NCI-H187 treated with DMSO at 0.1 percent for 48 hours (cell line): Measurements from ENCODE around the gene ZNF226.
A peak's percentile ranks its signal among the peaks of the same experiment; 100 is the strongest.
"Not testable (repeated sequence)": the region's sequence is repeated elsewhere in the genome, so short reads cannot be mapped to it uniquely, and the experiment has no call there.

ENCODE experiments used
- DNase-seq: peaks from one replicate; lab custom pipeline; 2025; lab: John Stamatoyannopoulos, UW

ZNF226 gene

DNA sequence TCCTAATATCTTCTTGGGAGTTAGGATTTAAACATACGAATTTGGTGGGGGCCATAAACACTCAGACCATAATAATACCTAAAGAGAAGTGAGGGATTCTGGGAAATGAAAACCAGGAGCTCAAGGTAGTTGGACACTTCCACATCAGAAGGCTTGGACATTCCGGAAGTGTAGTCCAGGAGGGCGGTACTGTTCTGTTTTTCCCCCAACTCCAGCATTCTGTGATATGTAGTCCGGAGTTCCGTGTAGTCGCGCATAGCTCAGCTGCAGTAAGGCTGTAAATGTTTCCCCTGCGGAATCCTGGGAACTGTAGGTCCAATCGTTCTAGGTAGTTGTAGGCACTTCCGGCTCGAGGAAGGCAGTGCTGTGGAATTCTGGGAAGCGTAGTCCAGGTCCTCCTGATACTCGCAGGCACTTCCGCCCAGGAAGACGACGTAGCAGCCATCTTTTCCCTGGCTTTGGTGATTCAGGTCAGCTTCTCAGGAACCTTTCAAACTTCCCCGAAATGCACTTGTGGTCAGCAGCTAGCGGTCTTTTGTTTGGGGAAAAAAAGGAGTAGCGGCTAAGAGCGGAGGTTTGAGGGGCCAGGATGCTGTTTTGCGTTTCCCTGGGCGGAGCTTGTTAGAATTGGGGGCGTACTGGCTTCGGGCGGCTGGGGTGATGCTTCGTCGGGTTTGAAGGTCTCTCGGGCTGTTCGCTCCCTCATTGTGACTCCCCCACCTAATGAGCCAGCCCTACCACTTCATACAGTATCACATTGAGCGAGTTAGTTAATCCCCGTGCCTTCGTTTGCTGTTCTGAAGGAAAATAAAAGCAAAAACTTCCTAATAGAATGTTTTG lies at the start of gene ZNF226:
ZNF226 (plus strand) TSS at position 428 of the 840 bp plus-strand sequence. CDS start 4,981 bp downstream, outside the sequence.
- peak; percentile 98 for DNase-seq

DNA sequence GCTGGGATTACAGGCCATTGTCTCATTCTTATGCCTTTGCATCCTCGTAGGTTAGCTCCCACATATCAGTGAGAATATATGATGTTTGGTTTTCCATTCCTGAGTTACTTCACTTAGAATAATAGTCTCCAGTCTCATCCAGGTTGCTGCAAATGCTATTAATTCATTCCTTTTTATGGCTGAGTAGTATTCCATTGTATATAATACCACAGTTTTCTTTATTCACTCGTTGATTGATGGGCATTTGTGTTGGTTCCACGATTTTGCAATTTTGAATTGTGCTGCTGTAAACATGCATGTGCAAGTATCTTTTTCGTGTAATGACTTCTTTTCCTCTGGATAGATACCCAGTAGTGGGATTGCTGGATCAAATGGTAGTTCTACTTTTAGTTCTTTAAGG lies 43.7 kb upstream of the ZNF226 start:
- DNase-seq, result not testable (repeated sequence)

DNA sequence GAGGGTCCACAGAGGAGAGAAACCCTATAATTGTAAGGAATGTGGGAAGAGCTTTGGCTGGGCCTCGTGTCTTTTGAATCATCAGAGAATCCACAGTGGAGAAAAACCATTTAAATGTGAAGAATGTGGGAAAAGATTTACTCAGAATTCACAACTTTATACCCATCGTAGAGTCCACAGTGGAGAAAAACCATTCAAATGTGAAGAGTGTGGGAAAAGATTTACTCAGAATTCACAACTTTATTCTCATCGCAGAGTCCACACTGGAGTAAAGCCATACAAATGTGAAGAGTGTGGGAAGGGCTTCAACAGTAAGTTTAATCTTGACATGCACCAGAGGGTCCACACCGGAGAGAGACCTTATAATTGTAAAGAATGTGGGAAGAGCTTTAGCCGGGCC lies 32.9 kb upstream of the ZNF226 start:
- DNase-seq, result no peak

DNA sequence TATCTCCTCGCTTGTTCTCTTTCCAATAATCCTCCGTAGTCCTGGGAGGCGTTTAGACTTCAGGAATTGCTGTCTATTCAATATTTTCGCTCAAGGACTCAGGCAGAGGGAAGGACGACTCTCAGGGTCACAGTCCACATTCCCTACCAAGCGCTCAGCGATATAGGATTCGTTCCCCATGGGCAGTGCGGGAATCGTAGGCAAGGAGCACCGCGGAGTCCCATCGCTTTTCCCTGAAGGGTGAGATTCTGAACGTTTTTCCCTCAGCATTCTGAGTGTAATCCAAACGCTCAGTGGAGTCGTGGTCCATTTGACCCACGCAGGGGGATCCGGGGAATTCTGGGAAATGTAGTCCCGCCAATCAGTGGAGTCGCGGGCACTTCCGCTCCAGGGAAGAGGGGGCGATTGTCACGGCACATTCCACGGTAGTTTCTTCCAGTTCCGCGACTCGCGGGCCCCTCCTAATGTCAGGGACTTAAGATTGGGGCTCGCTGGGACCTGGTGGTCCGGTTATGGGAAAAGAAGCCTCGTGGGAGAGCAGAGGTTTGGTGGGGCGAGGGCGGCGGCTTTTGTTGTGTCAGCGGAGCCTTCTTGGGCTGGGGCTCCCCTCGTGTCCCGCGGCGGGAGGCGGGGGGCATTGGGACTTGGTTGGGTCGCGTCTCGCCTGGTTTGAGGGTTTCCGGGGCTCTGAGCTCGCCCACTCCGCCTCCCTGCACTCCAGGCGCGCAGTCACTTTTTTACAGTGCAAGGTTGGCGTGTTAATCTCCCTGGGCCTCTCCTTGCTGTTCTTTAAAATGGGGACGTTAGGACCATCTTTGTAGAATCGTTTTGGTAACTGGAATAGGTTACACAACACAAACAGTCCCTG lies 23.5 kb upstream of the ZNF226 start, which contains the start of gene ZNF234:
ZNF234 (plus strand) TSS at position 364 of the 868 bp plus-strand sequence. CDS start 3,079 bp downstream, outside the sequence.
- DNase-seq, result peak; percentile 39

DNA sequence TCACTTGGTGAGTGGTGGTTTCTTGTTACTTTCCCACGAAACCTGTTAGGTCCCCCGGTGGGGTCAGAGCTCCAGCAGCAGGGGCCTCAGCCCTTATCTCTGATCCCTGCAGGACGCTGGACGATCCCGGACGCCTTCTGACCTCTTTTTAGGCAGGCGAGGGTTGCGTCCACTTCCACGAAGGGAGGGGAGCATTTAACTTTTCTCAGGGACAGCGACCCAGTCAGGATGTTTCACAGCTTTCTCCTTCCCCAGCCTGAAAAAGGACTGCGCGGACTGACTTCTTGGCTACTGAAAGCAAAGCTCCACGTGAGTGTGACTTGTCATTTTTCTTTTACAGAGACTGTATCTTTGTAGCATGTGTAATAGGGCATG lies 22.9 kb upstream of the ZNF226 start:
- DNase-seq, result no peak

DNA sequence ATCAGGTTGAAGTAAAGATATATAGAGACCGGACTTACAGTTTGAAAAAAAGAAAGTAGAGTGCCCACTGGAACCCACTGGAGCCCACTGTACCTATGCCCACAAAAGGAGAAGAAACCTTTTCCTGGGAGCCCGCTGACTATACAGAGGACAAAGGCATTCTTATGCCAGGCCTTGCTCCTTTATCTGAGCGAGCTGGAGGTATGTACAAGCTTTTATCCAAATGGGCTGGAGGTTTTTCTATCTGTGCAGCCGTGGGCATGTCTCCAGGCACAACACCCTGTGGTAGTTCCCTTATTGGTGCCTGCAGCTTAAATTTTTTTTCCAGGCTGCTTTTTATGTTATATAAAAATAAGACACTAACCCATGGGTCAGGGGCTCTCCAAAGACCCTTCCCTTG lies 15.1 kb upstream of the ZNF226 start:
- no peak for DNase-seq

DNA sequence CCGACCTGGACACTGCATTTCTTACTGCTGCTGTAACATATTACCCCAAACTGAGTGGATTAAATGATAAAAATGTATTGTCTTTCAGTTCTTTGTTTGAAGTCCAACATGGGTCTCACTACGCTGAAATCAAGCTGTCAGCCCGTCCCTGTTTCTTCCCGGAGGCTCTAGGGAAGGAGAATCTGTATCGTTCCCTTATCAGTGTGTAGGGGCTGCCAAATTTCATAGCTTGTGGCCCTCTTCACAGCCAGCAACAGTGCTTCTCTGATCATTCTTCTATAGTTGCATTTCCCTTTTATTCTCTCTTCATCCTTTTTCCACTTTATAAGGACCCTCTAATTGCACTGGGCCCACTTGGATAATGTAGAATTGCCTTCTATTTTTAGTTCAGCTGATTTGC lies 13.4 kb upstream of the ZNF226 start:
- no peak for DNase-seq

DNA sequence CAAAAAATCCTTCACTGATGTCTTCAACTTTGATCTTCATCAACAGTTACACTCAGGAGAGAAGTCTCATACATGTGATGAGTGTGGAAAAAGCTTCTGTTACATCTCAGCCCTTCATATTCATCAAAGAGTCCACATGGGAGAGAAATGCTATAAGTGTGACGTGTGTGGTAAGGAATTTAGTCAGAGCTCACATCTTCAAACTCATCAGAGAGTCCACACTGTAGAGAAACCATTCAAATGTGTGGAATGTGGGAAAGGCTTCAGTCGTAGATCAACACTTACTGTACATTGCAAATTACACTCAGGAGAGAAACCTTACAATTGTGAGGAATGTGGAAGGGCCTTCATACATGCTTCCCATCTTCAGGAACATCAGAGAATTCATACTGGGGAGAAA lies 8.4 kb upstream of the ZNF226 start:
- DNase-seq, result no peak

DNA sequence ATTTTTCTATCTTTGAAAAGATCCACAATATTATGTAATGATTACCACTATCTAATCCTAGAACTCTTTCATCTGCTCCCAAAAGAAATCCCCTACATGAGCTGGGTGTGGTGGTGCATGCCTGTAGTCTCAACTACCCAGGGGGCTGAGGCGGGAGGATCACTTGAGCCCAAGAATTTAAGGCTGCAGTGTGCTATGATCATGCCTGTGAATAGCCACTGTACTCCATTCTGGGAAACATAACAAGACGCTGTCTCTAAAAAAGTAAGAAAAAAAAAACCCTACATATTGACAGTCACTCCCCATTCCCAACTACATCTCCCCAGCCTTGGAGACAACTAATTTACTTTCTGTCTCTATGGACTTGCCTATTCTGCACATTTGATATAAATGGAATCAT lies 1.1 kb upstream of the ZNF226 start:
- no peak for DNase-seq

DNA sequence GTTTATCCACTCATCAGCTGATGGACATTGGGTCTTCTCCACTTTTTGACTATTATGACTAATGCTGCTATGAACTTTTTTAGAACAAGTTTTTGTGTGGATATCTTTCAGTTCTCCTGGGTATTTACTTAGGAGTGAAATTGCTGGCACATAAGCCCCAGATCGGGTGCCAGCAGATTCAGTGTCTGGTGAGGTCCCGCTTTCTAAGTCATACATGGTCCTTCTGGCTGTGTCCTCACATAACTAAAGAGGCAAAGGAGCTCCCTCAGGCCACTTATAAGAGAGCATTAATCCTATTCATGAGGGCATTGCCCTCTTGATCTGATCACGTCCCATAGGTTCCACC lies 600 bp upstream of the ZNF226 start:
- no peak for DNase-seq

DNA sequence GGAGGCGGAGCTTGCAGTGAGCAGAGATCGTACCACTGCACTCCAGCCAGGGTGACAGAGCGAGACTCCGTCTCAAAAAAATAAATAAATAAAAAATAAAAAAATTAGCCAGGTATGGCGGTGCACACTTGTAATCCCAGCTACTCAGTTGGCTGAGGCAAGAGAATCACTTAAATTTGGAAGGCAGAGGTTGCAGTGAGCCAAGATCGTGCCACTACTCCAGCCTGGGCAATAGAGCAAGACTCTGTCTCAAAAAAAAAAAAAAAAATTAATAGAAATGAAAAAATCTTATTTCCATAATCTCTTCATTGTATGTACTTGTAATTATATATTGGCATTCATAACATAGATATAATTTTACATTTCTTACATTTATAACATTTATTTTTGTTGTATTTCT lies 5.8 kb downstream of the ZNF226 start:
- not testable (repeated sequence) for DNase-seq

DNA sequence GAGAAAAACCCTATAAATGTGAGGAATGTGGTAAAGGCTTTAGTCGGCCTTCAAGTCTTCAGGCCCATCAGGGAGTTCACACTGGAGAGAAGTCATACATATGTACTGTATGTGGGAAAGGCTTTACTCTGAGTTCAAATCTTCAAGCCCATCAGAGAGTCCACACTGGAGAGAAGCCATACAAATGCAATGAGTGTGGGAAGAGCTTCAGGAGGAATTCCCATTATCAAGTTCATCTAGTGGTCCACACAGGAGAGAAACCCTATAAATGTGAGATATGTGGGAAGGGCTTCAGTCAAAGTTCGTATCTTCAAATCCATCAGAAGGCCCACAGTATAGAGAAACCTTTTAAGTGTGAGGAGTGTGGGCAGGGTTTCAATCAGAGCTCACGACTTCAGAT lies 11.7 kb downstream of the ZNF226 start:
- no peak for DNase-seq

DNA sequence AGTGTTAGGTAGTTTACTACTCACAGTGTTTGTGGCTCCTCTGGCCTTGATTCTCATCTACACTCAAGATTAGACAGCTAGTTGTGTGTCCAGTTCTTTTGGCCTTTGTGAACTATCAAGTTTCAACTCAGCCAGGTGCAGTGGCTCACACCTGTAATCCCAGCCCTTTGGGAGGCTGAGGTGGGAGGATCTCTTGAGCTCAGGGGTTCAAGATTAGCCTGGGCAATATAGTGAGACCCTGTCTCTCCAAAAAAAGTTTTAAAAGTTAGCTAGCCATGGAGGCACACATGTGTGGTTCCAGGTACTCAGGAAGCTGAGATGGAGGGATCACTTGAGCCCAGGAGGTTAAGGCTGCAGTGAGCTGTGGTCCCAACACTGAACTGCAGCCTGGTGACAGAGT lies 16.1 kb downstream of the ZNF226 start:
- DNase-seq, result no peak

DNA sequence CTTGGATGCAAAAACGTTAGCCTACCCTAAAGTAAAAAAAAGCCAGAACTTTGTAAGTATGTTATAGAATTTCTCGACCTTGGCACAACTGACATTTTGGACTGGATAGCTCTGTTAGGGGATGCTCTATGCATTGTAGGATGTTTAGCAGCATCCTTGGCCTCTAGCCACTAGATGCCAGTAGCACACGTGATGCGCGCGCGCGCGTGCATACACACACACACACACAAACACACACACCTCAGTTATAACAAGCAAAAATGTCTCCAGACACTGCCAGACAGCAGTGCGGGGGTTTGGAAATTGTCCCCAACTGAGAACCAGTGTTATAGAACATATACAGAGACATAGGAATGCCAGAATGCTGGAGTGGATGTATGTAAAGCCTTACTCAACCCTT lies 17.2 kb downstream of the ZNF226 start:
- no peak for DNase-seq

DNA sequence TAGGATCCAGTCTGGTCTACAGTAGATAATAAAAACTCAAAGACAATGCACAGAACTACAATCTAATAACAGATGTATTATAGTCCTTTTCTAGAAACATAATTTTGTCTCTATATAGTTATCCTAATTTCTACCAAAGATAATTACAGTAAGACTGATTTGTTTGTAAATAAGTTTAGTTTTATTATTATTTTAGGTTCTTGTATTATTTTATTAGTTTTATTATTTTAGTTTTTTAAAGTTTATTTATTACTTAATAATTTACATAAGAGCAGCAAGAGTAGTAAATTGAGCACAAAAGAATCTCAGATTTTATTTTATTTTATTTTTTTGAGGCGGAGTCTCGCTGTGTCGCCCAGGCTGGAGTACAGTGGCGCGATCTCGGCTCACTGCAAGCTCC lies 25.1 kb downstream of the ZNF226 start:
- no peak for DNase-seq

DNA sequence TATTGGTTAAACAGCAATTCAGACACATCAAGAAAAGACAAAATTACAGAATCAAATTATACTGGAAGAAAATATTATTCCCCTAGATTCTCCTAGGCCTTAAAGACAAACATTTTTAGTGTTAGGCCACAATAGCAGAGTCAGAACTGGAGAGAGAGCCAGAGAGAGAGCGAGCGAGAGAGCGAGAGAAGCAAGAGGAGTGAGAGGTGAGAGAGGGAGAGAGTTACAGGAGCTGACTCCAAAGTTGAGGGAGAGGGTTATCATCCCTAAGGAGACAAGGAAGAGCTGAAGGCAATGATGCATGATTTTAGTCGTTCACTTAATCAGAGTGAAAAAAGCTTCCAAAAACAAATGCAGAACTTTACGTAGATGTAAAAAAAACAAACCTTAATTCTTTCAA lies 27.2 kb downstream of the ZNF226 start:
- DNase-seq, result no peak

DNA sequence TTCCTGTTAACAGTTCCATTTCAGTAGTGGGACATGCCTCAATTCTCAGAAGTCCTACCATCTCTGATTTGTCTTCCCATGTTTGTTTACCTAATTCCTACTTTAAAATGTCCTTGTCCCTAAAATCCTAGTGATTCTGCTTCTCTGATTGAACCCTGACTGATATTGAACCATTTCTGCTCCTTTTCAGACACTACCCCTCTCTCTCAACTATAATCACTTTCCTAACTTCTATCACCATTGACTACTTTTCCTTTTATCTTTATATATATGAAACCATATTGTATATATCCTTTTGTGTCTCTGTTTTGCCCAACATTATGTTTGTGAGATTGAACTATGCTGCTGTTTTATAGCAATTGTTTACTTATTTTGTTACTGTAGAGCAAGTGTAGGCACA lies 31.9 kb downstream of the ZNF226 start:
- DNase-seq, result no peak

DNA sequence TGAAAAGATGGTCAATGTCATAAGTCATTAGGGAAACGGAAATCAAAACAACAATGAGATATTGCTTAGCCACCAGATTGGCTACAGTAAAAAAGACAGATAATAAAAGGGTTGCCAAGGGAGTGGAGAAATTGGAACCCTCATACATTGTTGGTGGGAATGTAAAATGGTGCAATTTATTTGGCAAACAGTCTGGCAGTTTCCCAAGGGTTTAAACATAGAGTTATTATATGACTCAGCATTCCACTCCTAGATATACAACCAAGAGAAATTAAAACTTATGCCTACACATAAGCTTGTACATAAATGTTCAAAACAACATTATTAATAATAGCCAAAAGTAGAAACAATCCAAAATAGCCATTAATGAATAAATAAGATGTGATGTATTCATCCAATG lies 37.6 kb downstream of the ZNF226 start:
- DNase-seq, result no peak

DNA sequence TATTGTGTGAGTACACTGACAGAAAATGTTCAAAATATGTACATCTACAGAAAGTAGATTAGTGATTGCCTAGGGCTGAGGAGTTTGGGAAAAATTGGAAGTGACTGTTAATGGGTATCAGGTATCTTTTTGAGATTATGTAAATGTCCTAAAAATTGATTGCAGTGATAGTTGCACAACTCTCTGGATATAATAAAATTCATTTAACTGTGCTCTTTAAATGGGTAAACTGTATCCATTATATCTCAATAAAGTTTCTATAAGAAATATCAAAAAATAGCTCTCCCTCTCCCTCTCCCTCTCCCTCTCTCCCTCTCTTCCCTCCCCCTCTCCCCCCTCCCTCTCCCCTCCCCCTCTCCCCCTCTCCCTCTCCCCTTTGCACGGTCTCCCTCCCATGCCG lies 38.1 kb downstream of the ZNF226 start:
- no peak for DNase-seq

DNA sequence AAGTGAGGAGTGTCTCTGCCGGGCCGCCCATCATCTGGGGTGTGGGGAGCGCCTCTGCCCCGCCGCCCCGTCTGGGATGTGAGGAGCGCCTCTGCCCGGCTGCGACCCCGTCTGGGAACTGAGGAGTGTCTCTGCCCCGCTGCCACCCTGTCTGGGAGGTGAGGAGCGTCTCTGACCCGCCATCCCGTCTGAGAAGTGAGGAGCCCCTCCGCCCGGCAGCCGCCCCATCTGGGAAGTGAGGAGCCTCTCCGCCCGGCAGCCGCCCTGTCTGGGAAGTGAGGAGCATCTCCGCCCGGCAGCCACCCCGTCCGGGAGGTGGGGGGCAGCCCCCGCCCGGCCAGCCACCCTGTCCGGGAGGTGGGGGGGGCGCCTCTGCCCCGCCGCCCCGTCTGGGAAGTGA lies 39.0 kb downstream of the ZNF226 start:
- DNase-seq, result not testable (repeated sequence)

DNA sequence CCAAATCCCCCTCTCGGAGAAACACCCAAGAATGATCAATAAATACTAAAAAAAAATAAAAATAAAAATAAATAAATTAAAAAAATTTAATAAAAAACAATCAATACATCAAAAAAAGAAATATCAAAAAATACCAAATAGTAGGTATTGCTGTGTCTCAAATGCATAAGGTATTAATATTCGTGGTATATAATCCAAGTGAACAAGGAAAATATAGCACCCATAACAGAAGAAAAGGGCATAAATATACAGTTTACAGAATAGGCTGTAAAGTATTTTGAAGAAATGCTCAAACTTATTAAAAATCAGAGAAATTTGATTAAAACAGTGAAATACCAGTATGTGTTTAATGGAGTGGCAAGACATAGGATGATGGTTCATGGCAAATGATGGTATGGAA lies 39.9 kb downstream of the ZNF226 start:
- DNase-seq, result no peak

DNA sequence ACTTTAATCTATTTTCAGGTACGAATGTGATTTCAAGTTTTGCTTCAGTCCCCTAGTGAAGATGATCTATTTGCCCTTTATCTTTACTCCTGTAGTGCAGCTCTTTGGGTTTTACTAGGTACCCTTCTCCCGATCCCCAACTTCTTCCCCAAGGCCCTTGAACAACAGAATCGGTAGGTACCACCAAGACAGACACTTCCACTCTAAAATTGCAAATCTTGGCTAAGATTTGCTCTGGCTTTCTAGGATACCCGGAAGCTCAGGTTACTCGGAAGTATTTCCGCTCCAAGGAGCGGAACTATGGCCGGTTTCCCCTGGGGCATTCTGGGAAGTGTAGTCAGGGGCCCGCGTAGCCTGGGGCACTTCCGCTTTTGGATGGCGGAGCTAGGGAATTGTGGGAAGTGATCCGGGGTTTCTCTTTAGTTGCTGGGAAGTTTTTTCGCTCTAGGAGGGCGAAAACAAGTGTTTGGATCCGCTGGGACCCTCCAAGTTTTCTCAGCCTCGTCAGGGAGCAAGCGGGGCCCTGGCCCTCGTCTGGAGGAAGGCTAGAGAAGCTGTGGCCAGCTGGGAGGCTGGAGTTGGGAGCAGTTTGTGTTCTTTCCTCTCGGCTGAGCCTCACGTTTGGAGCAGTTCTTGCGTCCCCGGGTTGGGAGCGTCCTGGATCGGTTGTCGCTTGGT lies 42.4 kb downstream of the ZNF226 start:
- DNase-seq, result peak; percentile 84
